A549 (cell line): ENCODE results near the gene PSMD12.

Source experiments
- CTCF ChIP-seq: fragments of >200 bp; sonication (Bioruptor Twin); formaldehyde crosslinking; IDR thresholded peaks from 3 replicates; pipeline ENCODE4 v1.5.1; 2016
- KDM5A ChIP-seq: fragments of 200-600 bp; sonication (generic); IDR thresholded peaks from 2 replicates; pipeline ENCODE4 v1.6.1; 2016; ENCODE audit warnings: antibody characterized with exemption, mild to moderate bottlenecking
- POLR2A ChIP-seq: IDR thresholded peaks from 2 replicates; pipeline ENCODE4 v1.6.1; 2012; ENCODE audit warnings: mild to moderate bottlenecking, low read length
- REST ChIP-seq: fragments of 200-600 bp; sonication (generic); IDR thresholded peaks from 2 replicates; pipeline ENCODE4 v1.6.1; 2016; ENCODE audit warnings: antibody characterized with exemption, mild to moderate bottlenecking, moderate library complexity

GRCh38 chr17:67372751-67373150 is 6.4 kb upstream of the PSMD12 start:
- TF ChIP-seq REST = no peak
- TF ChIP-seq CTCF = no peak
- TF ChIP-seq KDM5A = no peak
- TF ChIP-seq POLR2A = no peak
